ENCODE data around the gene PLCG2. TPM values are rescaled to one million over a fixed set of nuclear protein-coding genes. Genes with fewer than 3 reads are reported as not detected.

The PLCG2 gene
- total and polyA plus RNA-seq, 2 of the 8 experiments (the other 6 are each of a cell fraction or from before 2014, with no cell fraction given) = 6.1 to 6.9 TPM

- CTCF ChIA-PET (ENCODE audit: partially characterized antibody) = interaction anchor here (0.6 to 13.3 kb wide), 5 partner anchors 14 to 93 kb away, joined by 3 to 138 read pairs (median 4); no protein-coding TSS in a partner anchor
- H2AK5ac ChIP-seq (ENCODE audit: low read depth, low read length) = no peak overlapping the region
- FAIRE-seq (no peak), DNase-seq (ENCODE audit: low read depth in 1 of 2, low spot score in 2 of 2) (no peak)
- H2BK5ac ChIP-seq (ENCODE audit: low read depth, low read length) = no peak overlapping the region; the same call in 1 of the 2 replicates
- no peak overlapping the region for H3K23ac ChIP-seq (ENCODE audit: insufficient read length)
- H4K8ac ChIP-seq (ENCODE audit: extremely low read depth, insufficient read depth, low read length) = no peak overlapping the region
- H3K9me3 ChIP-seq (ENCODE audit: insufficient read depth in 2 of 2, low read depth in 1 of 2, low read length in 1 of 2) = no peaks in the 10 kb centered on the region
- H3K79me2 ChIP-seq (ENCODE audit: control insufficient read depth in 1 of 2, insufficient read depth in 2 of 2, low read length in 2 of 2) = no peaks in the 10 kb centered on the region
- H4K20me1 ChIP-seq (replicated peaks in 1 of 2; ENCODE audit: control insufficient read depth in 1 of 2, insufficient read depth in 2 of 2, low read length in 2 of 2) = no peaks in the 10 kb centered on the region
- H4K5ac ChIP-seq (ENCODE audit: insufficient read length, low read depth, low read length) = no peak overlapping the region
- no peaks in the 10 kb centered on the region for H3K23me2 ChIP-seq (ENCODE audit: low read depth, low read length)
- no peak overlapping the region for H2BK120ac ChIP-seq (replicated peaks; ENCODE audit: low read depth, low read length)
- H2BK20ac ChIP-seq (ENCODE audit: low read length) = no peak overlapping the region
- no peak overlapping the region for H2AFZ ChIP-seq (ENCODE audit: low read length)
- no peak overlapping the region for H3K4me2 ChIP-seq (ENCODE audit: insufficient read depth in 1 of 2, low read depth in 2 of 2, low read length in 2 of 2)
- H3K9ac ChIP-seq (replicated peaks in 1 of 4; ENCODE audit: extremely low read depth in 1 of 4, low read depth in 3 of 4, low read length in 3 of 4) = no peak overlapping the region
- POLR2A ChIA-PET (ENCODE audit: partially characterized antibody) = no interaction called here
- H3K27ac ChIP-seq (ENCODE audit: low read depth, low read length) = no peak overlapping the region
- H3K4me3 ChIP-seq (ENCODE audit: extremely low read depth in 1 of 4, insufficient read depth in 2 of 4, low read depth in 3 of 4, low read length in 4 of 4) = no peak overlapping the region
- H3K56ac ChIP-seq (replicated peaks; ENCODE audit: insufficient read length, low read depth, low read length) = no peak overlapping the region
- no peak overlapping the region for H4K91ac ChIP-seq (replicated peaks; ENCODE audit: insufficient read length, low read length)
- no peak overlapping the region for H2BK12ac ChIP-seq (ENCODE audit: low read depth, low read length)
- H3K36me3 ChIP-seq (ENCODE audit: control insufficient read depth in 2 of 4, insufficient read depth in 4 of 4, low read length in 3 of 4) = no peaks in the 10 kb centered on the region
- 94% methylated on average over 8 of the region's 8 CpGs; no CpG with 5 or more reads in 1 of the 2 experiments for WGBS, 2 experiments (ENCODE audit: extremely low coverage in 1 of 2, insufficient coverage in 1 of 2, insufficient read length in 1 of 2, insufficient replicate concordance in 2 of 2, low coverage in 1 of 2, low lambda C conversion rate in 2 of 2, missing lambda C conversion rate in 1 of 2)
- H3K14ac ChIP-seq (ENCODE audit: insufficient read length) = no peak overlapping the region
- no peaks in the 10 kb centered on the region for H3K27me3 ChIP-seq (replicated peaks in 1 of 4; ENCODE audit: control insufficient read depth in 3 of 4, extremely low read depth in 1 of 4, insufficient read depth in 3 of 4, low read length in 3 of 4)
- H3K4me1 ChIP-seq (replicated peaks in 1 of 4; ENCODE audit: control insufficient read depth in 3 of 4, insufficient read depth in 4 of 4, low read length in 3 of 4) = no peaks in the 10 kb centered on the region
- H2BK15ac ChIP-seq (ENCODE audit: low read length) = no peak overlapping the region
- no peak overlapping the region for H3K18ac ChIP-seq (ENCODE audit: extremely low read depth, low read length)
- H3K79me1 ChIP-seq (ENCODE audit: low read depth, low read length) = no peaks in the 10 kb centered on the region
- no peak overlapping the region for H3K4ac ChIP-seq (replicated peaks; ENCODE audit: insufficient read length, low read depth, low read length)
- TF ChIP-seq SP2 (IDR thresholded peaks at IDR 0.05; ENCODE audit: low read length) = no peak
- TF ChIP-seq CEBPB (IDR thresholded peaks at IDR 0.05; ENCODE audit: low read depth, low read length) = no peak
- TF ChIP-seq ASH2L (IDR thresholded peaks at IDR 0.05; ENCODE audit: low read length) = no peak
- no peak for TF ChIP-seq MAFK (IDR thresholded peaks at IDR 0.05; ENCODE audit: low read depth, low read length)
- TF ChIP-seq HDAC6 (IDR thresholded peaks at IDR 0.05; ENCODE audit: low read depth, low read length) = no peak
- TF ChIP-seq RFX5 (IDR thresholded peaks at IDR 0.05; ENCODE audit: borderline replicate concordance, low read depth, low read length) = no peak
These were observed 125.2 kb downstream of the PLCG2 start for GRCh38 chr16:81904320-81904719.
